ENCODE measurements around the gene P3H1. TPM values are rescaled to one million over a fixed set of nuclear protein-coding genes. Genes with fewer than 3 reads are reported as not detected.

Gene P3H1
- total and polyA plus RNA-seq, 12 donors: 5.0 to 31.4 (median 9.0) TPM

DNA sequence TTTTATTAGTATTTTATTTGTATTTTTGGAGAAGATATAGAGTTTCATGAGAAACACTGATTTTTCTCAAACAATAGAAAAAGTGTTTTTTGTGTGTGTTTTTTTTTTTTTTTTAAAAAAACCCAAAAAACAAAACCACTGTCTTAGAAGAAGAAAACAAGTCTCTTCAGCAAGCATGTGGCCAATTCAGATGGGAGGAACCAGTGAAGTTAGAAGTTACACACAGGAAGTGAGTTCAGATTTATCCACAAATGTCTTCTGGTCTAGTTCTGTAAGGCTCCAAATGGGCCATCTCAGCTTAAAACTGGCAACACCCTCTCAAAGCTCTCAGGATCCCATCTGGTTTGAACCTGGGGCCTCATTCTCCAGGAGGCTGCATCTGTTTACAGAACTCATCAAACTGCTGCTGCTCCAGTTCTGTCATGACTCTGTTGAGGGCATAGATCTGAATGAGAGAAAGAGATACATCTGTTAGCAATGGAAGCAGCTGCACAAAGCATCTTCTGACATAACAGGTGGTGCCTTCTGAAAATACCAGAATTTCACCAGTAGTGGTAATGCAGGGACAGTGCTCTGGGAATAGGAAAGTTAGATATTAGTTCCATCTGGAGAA is 40.3 kb upstream of the P3H1 start:
- DNase-seq (no peak), ATAC-seq (peak in 5 of 8 donors; percentile 29 to 56 (median 31))
- Histone ChIP-seq H3K4me3 (no peak overlapping the region), H3K27me3 (no peaks in the 10 kb centered on the region), H3K9me3 (no peaks in the 10 kb centered on the region), H3K27ac (no peak overlapping the region), H3K4me1 (peaks cover 0 to 6% (median 0%) of the 10 kb centered on the region in 9 donors), H3K36me3 (peaks cover 0 to 43% (median 7%) of the 10 kb centered on the region in 9 donors)
- TF ChIP-seq, protein P1, sequence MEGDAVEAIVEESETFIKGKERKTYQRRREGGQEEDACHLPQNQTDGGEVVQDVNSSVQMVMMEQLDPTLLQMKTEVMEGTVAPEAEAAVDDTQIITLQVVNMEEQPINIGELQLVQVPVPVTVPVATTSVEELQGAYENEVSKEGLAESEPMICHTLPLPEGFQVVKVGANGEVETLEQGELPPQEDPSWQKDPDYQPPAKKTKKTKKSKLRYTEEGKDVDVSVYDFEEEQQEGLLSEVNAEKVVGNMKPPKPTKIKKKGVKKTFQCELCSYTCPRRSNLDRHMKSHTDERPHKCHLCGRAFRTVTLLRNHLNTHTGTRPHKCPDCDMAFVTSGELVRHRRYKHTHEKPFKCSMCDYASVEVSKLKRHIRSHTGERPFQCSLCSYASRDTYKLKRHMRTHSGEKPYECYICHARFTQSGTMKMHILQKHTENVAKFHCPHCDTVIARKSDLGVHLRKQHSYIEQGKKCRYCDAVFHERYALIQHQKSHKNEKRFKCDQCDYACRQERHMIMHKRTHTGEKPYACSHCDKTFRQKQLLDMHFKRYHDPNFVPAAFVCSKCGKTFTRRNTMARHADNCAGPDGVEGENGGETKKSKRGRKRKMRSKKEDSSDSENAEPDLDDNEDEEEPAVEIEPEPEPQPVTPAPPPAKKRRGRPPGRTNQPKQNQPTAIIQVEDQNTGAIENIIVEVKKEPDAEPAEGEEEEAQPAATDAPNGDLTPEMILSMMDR (IDR thresholded peaks at IDR 0.05): no peak
- intact Hi-C loops (cut with DNase I): no loop called here

DNA sequence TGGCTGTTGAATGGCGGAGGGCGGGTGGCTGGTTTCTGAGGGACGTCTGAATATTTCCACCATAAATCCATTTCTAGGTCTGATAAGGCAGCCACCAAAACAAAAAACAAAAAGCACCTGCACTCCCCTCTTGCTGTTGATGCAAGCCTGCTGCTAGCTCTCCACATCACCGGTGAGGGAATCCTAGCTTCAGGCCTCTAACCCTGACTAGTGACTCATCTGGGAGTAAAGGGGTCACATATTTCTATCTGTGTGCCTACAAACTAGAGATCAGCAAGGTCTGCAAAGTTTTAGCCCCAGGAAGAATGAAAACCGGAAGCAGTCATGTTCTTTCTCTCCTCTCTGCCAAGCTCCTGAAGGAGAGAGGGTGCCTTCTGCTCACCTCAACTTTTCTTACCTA is 39.8 kb upstream of the P3H1 start:
- no peaks in the 10 kb centered on the region for H3K9me3 ChIP-seq
- no peak for DNase-seq
- ATAC-seq: no peak
- intact Hi-C loops (cut with DNase I): no loop called here
- no peak overlapping the region for H3K27ac ChIP-seq
- H3K36me3 ChIP-seq: peaks cover 0 to 42% (median 7%) of the 10 kb centered on the region in 9 donors
- TF ChIP-seq, protein P1 (IDR thresholded peaks at IDR 0.05): no peak
- no peak overlapping the region for H3K4me3 ChIP-seq
- 90 to 93% methylated on average over 5 of the region's 5 CpGs for WGBS, 2 donors
- H3K4me1 ChIP-seq: peaks cover 0 to 6% (median 0%) of the 10 kb centered on the region in 9 donors
- no peaks in the 10 kb centered on the region for H3K27me3 ChIP-seq

DNA sequence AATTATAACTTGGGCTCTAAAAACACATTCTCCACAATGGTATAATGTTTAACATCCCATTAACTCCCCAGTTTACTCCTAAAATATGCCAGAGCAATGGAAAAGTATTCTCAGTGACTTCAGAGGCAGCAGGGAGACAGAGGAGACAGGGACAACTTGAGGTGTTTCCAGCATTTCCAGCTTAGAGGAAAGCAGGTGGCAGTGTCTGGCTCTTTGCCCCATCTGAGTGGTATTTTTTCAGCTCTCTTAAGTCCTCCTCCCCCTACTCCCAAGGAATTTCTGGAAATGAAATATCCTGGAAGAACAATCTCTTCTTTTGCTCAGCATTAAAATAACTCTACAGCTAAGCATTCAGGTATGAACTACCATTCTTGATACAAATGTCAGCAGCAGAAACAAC is 39.3 kb upstream of the P3H1 start:
- TF ChIP-seq, protein P1 (IDR thresholded peaks at IDR 0.05): no peak
- H3K36me3 ChIP-seq: peaks cover 0 to 38% (median 3%) of the 10 kb centered on the region in 9 donors
- intact Hi-C loops (cut with DNase I): no loop called here
- ATAC-seq (no peak), DNase-seq (no peak)
- H3K4me3 ChIP-seq: no peak overlapping the region
- peaks cover 0 to 6% (median 0%) of the 10 kb centered on the region in 9 donors for H3K4me1 ChIP-seq
- no peak overlapping the region for H3K27ac ChIP-seq
- H3K27me3 ChIP-seq: no peaks in the 10 kb centered on the region
- H3K9me3 ChIP-seq: no peaks in the 10 kb centered on the region

DNA sequence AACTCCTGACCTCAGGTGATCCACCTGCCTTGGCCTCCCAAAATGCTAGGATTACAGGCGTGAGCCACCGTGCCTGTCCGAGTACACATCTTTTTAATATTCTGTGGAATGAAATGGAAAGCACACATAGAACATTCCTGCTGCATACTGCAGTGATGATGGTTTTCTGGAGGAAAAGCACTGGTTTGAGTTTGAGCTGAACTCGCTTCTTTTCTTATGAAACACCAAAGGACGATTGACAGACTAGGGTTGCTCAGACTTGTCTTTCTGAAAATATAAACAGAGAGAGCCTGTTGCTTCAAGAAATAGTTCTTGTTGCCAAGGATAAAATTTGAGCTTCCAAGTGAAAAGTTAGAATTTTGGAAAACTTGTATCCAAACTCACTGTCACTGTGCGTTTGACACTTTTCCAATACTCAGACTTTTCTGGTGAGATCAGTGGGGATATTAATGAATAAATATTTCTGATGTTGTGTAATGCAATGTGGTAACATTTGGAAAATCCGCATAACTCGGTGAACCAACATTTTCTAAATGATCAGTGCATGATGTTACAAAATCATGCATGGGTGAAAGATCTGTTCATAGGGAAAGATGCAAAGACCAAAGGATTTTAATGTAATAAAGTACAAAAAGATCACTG is 35.1 kb upstream of the P3H1 start:
- H3K36me3 ChIP-seq: peaks cover 0 to 22% (median 0%) of the 10 kb centered on the region in 9 donors
- TF ChIP-seq, protein P1 (IDR thresholded peaks at IDR 0.05): no peak
- H3K27ac ChIP-seq: no peak overlapping the region
- ATAC-seq (peak in 2 of 8 donors; percentile 10 to 42), DNase-seq (no peak)
- no peak overlapping the region for H3K4me3 ChIP-seq
- no peaks in the 10 kb centered on the region for H3K27me3 ChIP-seq
- WGBS, 2 donors: 75 to 82% methylated on average over 8 of the region's 8 CpGs
- intact Hi-C loops (cut with DNase I): no loop called here
- H3K9me3 ChIP-seq: no peaks in the 10 kb centered on the region
- peaks cover 0 to 6% (median 0%) of the 10 kb centered on the region in 9 donors for H3K4me1 ChIP-seq

Data from heart right ventricle (tissue), 16 donors.